Hematopoietic multipotent progenitor cell treated with erythropoietin and hydrocortisone succinate and interleukin-3 and kit ligand, for 6 days (in vitro differentiated cells): ENCODE measurements around the gene WDR1.

ENCODE experiments used
- DNase-seq: peaks from one replicate; pipeline ENCODE4 v3.0.0-alpha.2; 2015

WDR1 gene

DNA sequence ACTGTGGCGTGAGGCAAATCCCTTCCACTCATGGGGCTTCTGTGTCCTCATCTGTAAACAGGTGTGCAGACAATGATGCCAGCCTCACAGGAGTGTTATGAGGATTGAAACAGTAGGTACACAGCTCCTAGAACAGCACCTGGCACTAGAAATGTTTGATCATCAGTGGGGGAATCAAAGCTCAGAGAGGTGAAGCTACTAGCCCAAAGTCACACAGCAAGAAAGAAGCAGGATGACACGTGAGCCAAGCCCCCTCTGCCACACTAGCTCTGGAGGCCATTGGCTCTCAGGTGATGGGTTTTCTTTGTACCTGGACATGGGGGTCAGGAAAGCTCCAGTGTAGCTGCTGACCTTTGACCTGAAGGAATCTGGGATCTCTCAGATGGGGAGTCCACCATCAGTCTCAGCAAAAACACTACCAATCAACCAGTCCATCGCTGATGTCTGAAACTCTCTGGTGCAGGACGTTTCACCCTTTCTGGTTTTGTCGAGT is 81.9 kb downstream of the WDR1 start:
- no peak for DNase-seq

DNA sequence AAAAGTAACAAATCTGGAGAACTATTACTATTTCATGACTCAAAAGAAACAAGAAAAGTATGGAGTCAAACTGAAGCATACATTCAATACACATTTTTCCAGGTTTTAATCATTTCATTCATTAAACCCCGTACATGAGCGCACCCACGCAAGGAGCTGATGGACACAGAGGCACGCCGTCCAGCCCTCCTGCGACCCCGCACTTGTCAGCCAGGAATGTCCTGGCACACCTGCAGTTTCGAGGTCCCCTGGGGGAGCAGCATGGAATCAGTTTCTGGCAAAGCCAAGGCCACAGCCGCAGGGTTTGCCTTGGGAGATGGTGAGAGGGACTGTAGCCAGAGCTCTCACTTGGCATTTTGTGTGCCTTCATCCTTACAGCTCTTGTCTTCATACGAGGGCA is 82.5 kb downstream of the WDR1 start:
- DNase-seq = no peak

DNA sequence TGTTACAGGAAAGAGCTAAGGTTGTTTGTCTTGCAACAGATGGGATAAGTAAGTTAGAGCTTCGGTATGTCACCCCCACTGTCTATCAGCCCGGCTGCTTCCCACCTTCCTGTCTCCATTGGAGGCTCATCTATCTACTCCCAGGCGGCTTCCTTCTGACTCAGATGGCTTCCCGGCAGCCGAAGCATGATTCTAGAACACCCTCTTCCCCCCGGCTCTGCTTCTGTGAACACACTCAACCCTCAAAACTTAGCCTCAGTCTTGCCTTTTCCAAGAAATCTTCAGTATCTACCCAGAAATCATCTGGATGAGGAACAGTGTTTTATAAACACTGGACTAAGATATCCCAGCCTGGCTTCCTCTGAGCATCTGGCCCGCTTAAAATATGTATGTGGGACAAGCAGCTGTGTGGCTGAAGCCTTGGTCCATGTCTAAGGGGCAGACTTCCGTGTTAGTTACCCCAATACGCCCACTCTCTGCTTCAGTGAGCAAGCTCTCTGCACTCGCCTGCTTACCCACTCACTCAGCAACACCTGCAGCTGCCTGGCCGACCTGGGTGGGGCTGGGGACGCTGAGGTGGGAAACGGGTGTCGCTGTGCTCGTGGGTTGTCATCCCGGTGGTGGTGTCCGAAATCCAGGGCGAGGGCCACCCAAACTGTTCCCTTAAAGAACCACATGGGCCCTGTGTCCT is 83.3 kb downstream of the WDR1 start:
- peak; percentile 50 for DNase-seq

DNA sequence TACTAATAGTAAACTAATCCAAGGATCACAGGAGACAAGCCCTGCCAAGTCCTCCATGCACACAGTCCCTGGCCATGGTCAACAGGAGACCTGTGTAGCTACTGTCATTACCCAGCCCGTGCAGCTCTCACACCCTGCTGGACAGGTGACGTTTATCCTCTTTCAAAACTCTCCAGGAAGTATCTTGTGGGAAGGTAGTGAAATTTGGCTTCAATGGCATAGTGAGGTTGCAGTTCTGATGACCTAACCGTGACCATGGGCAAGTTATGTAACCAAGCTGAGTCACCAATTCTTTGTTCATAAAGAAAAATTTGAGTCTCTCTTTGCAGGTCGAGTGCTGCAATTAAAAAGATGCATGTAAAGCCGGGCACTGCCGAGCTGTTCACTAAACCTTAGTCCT is 84.0 kb downstream of the WDR1 start:
- peak; percentile 53 for DNase-seq

DNA sequence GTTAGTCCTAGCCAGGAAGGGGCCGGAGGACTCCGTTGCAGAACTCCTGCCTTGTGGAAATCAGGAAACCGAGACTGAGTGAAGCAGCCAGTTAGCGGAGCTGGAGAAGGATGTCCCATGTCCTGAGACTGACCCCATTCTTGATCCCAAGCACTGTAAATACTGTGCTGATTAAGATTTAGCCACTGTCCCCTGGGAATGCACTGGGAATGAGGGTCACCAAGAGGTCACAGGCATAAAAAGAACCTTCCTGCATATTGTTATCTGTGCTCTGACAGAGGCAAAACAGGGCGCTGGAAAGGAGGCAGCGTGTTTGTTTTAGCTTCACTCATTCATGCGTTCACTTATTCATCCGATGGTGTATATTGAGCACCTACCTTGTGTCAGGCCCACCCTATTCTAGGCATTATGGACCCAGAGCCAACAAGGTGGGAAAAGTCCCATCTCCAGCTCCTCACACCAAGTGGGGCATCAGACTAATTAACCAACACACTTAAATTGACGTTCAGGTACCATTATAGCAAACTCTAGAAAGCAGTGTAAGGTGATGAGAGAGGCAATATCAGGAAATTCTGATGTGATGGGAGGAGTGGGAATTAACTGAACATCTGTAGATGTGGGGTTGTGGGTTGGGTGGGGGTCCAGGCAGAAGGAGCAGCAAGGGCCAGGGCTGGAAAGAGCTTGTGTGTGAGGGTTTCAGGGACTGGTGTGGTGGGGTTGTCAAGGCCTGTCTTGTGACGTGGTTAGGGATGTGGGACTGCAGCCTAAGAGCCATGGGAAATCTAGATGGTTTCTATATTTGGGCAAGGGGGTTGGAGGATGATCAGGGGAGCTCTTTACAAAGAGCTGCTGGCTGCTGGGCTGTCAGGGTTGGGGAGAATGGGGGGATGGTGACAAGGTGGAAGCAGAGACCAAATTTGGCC is 84.7 kb downstream of the WDR1 start:
- no peak for DNase-seq

DNA sequence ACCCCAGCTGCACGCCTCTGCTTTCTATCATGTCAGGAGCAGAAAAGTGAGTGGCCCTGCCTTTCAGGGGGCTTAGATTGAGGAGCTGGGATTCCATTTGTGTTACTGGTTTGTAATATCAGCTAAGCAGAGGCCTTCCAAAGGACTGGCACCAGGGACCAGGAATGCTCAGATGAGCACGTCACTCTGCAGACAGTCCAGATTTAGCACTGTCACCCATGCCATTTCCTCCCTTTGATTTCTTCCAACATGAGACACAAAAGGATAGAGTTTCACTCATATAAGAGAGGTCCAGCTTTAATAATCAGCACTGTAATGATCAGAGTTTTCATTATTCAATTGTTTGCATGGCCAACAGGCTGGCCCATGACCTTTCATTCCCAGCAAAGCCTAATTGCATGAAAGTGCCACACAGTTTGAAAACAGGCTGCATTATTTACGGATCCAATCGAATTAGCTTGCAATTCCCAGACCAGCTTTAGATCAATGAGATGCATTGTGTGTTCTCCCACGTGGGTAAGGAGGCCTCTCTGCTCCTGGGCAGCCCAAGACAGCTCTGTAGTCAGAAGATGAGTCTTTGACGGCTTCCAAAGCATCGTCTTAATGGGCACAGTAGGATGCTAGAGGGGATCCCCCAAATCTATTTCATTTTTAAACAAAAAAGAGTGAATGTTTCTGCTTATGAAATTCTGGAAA is 85.5 kb downstream of the WDR1 start:
- no peak for DNase-seq

DNA sequence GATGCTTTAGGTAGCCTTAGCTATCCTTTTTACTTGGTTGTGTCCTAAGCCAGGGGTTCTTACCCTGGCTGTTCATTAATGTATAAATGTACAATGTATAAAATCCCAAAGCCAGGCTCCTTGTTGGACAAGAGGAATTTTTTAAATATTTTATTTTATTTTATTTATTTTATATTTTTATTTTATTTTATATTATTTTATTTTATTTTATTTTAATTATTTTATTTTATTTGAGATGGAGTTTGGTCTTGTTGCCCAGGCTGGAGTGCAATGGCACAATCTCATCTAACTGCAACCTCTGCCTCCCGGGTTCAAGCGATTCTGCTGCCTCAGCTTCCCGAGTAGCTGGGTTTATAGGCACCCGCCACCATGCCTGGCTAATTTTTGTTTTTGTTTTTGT is 87.2 kb downstream of the WDR1 start:
- no peak for DNase-seq

DNA sequence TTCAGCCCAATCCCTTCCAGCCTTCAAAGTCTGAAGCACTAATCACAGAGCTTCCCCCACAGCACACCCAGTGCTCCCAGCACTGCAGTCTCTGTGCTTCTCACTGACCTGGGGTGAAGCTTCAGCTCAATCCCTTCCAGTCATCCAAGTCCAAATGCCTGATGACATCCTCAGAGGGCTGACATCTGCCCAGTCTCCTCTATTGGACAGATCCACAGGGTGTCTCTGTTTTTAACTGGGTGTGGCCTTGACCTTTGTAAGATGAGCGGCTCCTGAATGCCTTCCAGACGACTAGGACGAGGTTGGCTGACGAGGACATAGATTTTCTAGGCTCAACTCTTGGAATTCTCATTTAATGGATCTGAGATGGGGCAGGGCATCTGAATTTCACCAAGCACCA is 87.7 kb downstream of the WDR1 start:
- DNase-seq = no peak

DNA sequence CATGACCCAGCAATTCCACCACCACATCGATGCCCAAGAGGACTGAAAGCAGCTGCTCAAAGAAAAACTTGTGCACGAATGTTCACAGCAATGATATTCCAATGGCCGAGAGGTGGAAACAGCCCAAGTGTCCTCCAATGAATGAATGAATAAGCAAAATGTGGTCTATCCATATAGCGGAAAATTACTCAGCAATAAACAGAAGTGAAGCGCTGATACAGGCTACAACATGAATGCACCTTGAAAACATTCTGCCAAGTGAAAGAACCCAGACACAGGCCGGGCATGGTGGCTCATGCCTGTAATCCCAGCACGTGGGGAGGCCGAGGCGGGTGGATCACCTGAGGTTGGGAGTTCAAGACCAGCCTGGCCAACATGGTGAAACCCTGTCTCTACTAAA is 90.1 kb downstream of the WDR1 start:
- no peak for DNase-seq

DNA sequence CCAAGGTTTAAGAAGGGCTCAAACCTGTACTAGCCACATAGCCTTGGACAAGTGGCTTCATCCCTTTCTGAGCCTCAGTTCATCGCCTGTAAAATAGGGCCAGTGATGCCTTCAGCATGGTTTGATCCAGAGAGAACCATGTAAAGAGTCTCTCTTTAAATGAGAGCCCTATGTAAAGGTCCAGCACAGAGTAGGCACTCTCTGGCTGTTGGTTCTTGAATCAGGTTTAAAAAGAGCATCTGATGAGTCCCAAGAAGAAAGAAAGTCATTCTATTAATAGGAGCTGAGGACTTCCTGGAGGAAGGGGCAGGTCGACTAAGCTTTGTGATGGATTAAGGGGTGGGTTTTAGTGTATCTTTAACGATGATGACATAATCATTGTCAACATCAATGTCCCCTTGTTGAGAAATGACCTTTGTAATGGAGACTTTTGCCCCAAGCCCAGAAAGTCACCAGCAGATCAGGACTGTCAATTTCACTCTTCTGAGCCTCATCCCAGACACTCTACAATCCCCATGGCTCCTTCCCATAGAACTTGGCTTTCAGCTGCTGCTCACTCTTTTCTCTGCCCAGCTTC is 91.3 kb downstream of the WDR1 start:
- no peak for DNase-seq
